GM12891 (cell line): ENCODE measurements around the gene SLC30A1.

Experiments used
- PAX5 ChIP-seq: IDR thresholded peaks from 2 replicates; pipeline ENCODE4 v1.6.1; 2011; ENCODE audit warnings: low read length, moderate library complexity, mild to moderate bottlenecking; ENCODE audit not compliant: insufficient read depth, severe bottlenecking
- POLR2A ChIP-seq: IDR thresholded peaks from 2 replicates; pipeline ENCODE4 v1.6.1; 2011; ENCODE audit warnings: low read depth, low read length, control low read depth
- POLR2AphosphoS5 ChIP-seq: IDR thresholded peaks from 2 replicates; pipeline ENCODE4 v1.6.1; 2011; ENCODE audit warnings: low read depth, low read length, control low read depth
- POU2F2 ChIP-seq: IDR thresholded peaks from 2 replicates; pipeline ENCODE4 v1.6.1; 2011; ENCODE audit warnings: low read depth, mild to moderate bottlenecking, control low read depth, low read length, moderate library complexity
- SPI1 ChIP-seq: IDR thresholded peaks from 2 replicates; pipeline ENCODE4 v1.6.1; 2011; ENCODE audit warnings: low read depth, low read length, control low read depth
- TAF1 ChIP-seq: IDR thresholded peaks from 2 replicates; pipeline ENCODE4 v1.6.1; 2011; ENCODE audit warnings: low read depth, low read length, control low read depth

GRCh38 chr1:211527888-211528287 is 51.1 kb downstream of the SLC30A1 start:
- TF ChIP-seq POLR2A = no peak
- no peak for TF ChIP-seq POLR2AphosphoS5
- TF ChIP-seq POU2F2 = no peak
- TF ChIP-seq TAF1 = no peak
- TF ChIP-seq PAX5 = no peak
- TF ChIP-seq SPI1 = no peak
